K562 (cell line): ENCODE results near the gene SLC26A3. TPM values are rescaled to one million over a fixed set of nuclear protein-coding genes. Genes with fewer than 3 reads are reported as not detected.

Experiments used
- ATAC-seq: fragments of 200-7000 bp; cut with Tn5 transposase; 3 replicates; pipeline ENCODE4 v1.9.1; 2020; ENCODE audit warnings: moderate library complexity
- BruUV-seq: library from RNA; stranded (reverse); fragments of 400-500 nt; replicated peaks from 2 replicates; lab custom pipeline; 2021; lab: Mats Ljungman, UMichigan
- CTCF ChIA-PET: fragments of 300-600 bp; formaldehyde crosslinking; extraction: SDS; loops from one replicate; lab custom pipeline; 2021; ENCODE audit warnings: low intra/inter-chr PET ratio; lab: Yijun Ruan, JAX
- POLR2A ChIA-PET: fragments of 300-600, 350-650 bp; sonication (Branson Sonifier 250); formaldehyde crosslinking; extraction: SDS; loops from one replicate; lab custom pipeline; 2021; ENCODE audit warnings: antibody characterized with exemption, inconsistent platforms; lab: Yijun Ruan, JAX
- DNase-seq, 4 experiments: peaks; one replicate each; pipeline versions ENCODE4 v3.0.0 to v3.0.0-alpha.2; 2011 to 2018; ENCODE audit warnings: low spot score in 3 of 4, mixed read lengths in 3 of 4; ENCODE audit errors: extremely low read depth in 1 of 4
- FAIRE-seq: peaks from 2 replicates; lab custom pipeline; 2011; peaks lifted over from hg19 to GRCh38; lab: Jason Lieb, UNC
- H2AFZ ChIP-seq: 2 replicates; pipeline ENCODE4 v1.6.0; 2011; ENCODE audit warnings: low read depth, low read length, control low read depth, inconsistent platforms
- H3K27ac ChIP-seq: fragments of 200-600 bp; 3 replicates; pipeline ENCODE4 v1.8.0; 2011; ENCODE audit warnings: low read depth, mild to moderate bottlenecking, control low read depth, inconsistent platforms, low read length, moderate library complexity, mixed read lengths; ENCODE audit errors: extremely low read depth
- H3K27me3 ChIP-seq, 2 experiments: fragments of 300-600 bp in 1 of 2; 2 replicates in 1 of 2; 3 replicates in 1 of 2; pipeline versions ENCODE4 v1.6.0 to v1.8.0; 2011; ENCODE audit warnings: inconsistent platforms in 2 of 2, low read length in 2 of 2, mild to moderate bottlenecking in 1 of 2, mixed read lengths in 1 of 2, moderate library complexity in 1 of 2; ENCODE audit not compliant: control insufficient read depth in 2 of 2, insufficient read depth in 2 of 2
- H3K36me3 ChIP-seq: fragments of 300-600 bp; 3 replicates; pipeline ENCODE4 v1.8.0; 2011; ENCODE audit warnings: mild to moderate bottlenecking, low read length, inconsistent platforms; ENCODE audit not compliant: control insufficient read depth, insufficient read depth
- H3K4me1 ChIP-seq, 2 experiments: fragments of 200-600 bp in 1 of 2; replicated peaks in 1 of 2; 2 replicates in 1 of 2; 3 replicates in 1 of 2; pipeline versions ENCODE4 v1.5.1 to v1.8.0; 2011; ENCODE audit warnings: inconsistent platforms in 2 of 2, low read length in 2 of 2, mild to moderate bottlenecking in 1 of 2, mixed read lengths in 1 of 2, moderate library complexity in 1 of 2; ENCODE audit not compliant: control insufficient read depth in 2 of 2, insufficient read depth in 2 of 2
- H3K4me2 ChIP-seq: 2 replicates; pipeline ENCODE4 v1.6.1; 2011; ENCODE audit warnings: low read length, control low read depth, inconsistent platforms, mixed read lengths; ENCODE audit not compliant: insufficient read depth
- H3K4me3 ChIP-seq: fragments of 200-600 bp; sonication (generic), shearing (Covaris generic); 2 replicates; pipeline ENCODE4 v1.5.1; 2016; ENCODE audit warnings: control low read depth, inconsistent platforms
- H3K79me2 ChIP-seq: fragments of 200-600 bp; 3 replicates; pipeline ENCODE4 v1.8.0; 2011; ENCODE audit warnings: low read length, inconsistent platforms; ENCODE audit not compliant: control insufficient read depth, insufficient read depth
- H3K9ac ChIP-seq, 2 experiments: 2 replicates each; pipeline versions ENCODE4 v1.6.0 to v1.6.1; 2011; ENCODE audit warnings: low read depth in 2 of 2, low read length in 2 of 2, control low read depth in 1 of 2, inconsistent platforms in 1 of 2, mild to moderate bottlenecking in 1 of 2, mixed read lengths in 1 of 2; ENCODE audit not compliant: insufficient read depth in 1 of 2
- H3K9me1 ChIP-seq: one replicate; pipeline ENCODE4 v1.6.0; 2011; ENCODE audit warnings: inconsistent platforms, mild to moderate bottlenecking, low read length, moderate library complexity; ENCODE audit not compliant: control insufficient read depth, insufficient read depth
- H3K9me3 ChIP-seq: replicated peaks from 2 replicates; pipeline ENCODE4 v1.5.1; 2011; ENCODE audit warnings: low read depth, low read length, inconsistent platforms; ENCODE audit not compliant: control insufficient read depth, insufficient read depth
- H4K20me1 ChIP-seq: replicated peaks from 2 replicates; pipeline ENCODE4 v1.6.1; 2011; ENCODE audit warnings: low read length, inconsistent platforms, mixed read lengths; ENCODE audit not compliant: control insufficient read depth, insufficient read depth
- C11orf30 ChIP-seq: fragments of 450-650 bp; IDR thresholded peaks from 2 replicates; pipeline ENCODE4 v1.6.1; 2016; ENCODE audit warnings: low read depth, mild to moderate bottlenecking
- CCNT2 ChIP-seq: IDR thresholded peaks from 2 replicates; pipeline ENCODE4 v1.6.1; 2011; ENCODE audit warnings: borderline replicate concordance, low read depth, mild to moderate bottlenecking, moderate library complexity, mixed read lengths, low read length; ENCODE audit not compliant: insufficient read length; ENCODE audit errors: extremely low read depth
- KDM1A ChIP-seq, 2 experiments: fragments of 450-650 bp; IDR thresholded peaks; 2 replicates each; pipeline ENCODE4 v1.6.1; 2016; ENCODE audit warnings: mild to moderate bottlenecking in 2 of 2
- MAFG ChIP-seq: fragments of 450-650 bp; conservative IDR thresholded peaks from 2 replicates; pipeline ENCODE4 v1.6.1; 2016; ENCODE audit warnings: missing genetic modification characterization, missing compliant biosample characterization
- SMC3 ChIP-seq: conservative IDR thresholded peaks from 2 replicates; pipeline ENCODE4 v1.6.1; 2011; ENCODE audit warnings: low read depth, low read length, improper control_type of control experiment; ENCODE audit not compliant: insufficient read depth
- ZNF316 ChIP-seq: fragments of 450-650 bp; IDR thresholded peaks from 2 replicates; pipeline ENCODE4 v1.6.1; 2016
- WGBS: fragments of 100-300 bp; shearing (Covaris generic); methylation state at CpG from one replicate; pipeline ENCODE4 v1.1.6; 2016; ENCODE audit warnings: low coverage, mixed read lengths; ENCODE audit not compliant: insufficient coverage; ENCODE audit errors: missing lambda C conversion rate; 5-methylcytosine and 5-hydroxymethylcytosine counted together
- in situ Hi-C: fragments of 300-500 bp; cut with MboI; formaldehyde crosslinking; loops from 4 replicates; pipeline ENCODE4 v1.15.0; 2018; ENCODE audit warnings: inconsistent platforms, mixed read lengths
- intact Hi-C: fragments of 100-400 bp; cut with micrococcal nuclease; formaldehyde crosslinking; loops from 2 replicates; pipeline ENCODE4 v1.14.2; 2022
- polyA plus RNA-seq, 8 experiments: library from polyadenylated mRNA; depleted of rRNA in 4 of 8; stranded (reverse) in 5 of 8; unstranded in 3 of 8; fragments of >200 nt; fragmentation: Nextera tagmentation in 2 of 8; fragmentation: Illumina TruSeq in 1 of 8; extraction: Ambion mirVana in 2 of 8; extraction: Trizol in 1 of 8; gene quantifications; 2 replicates each; pipeline versions ENCODE4 v1.2.1 to v1.2.3, GENCODE V29; 2011 to 2014; ENCODE audit warnings: inconsistent platforms in 1 of 8, missing spikeins in 1 of 8
- total RNA-seq, 7 experiments: library from RNA; depleted of rRNA in 6 of 7; stranded (reverse); fragments of >200 nt in 6 of 7; fragmentation: Illumina TruSeq in 2 of 7; extraction: Trizol in 2 of 7; gene quantifications; 2 replicates each; pipeline versions ENCODE4 v1.2.1 to v1.2.3, GENCODE V29; 2011 to 2021; ENCODE audit warnings: low replicate concordance in 1 of 7
- TF ChIP-seq, protein P1 (sequence below), 2 experiments: IDR thresholded peaks; 2 replicates each; pipeline ENCODE4 v1.6.1; 2012; ENCODE audit warnings: improper control_type of control experiment in 2 of 2, low read depth in 2 of 2, low read length in 2 of 2, borderline replicate concordance in 1 of 2
- TF ChIP-seq, protein P2 (sequence below): fragments of 250-450 bp; sonication (Bioruptor Pico); IDR thresholded peaks from 2 replicates; pipeline ENCODE4 v1.6.1; 2021; ENCODE audit warnings: mild to moderate bottlenecking

SLC26A3 gene
- total and polyA plus RNA-seq, 9 of the 15 experiments (the other 6 are each of a cell fraction or from before 2014, with no cell fraction given): 0.86 TPM; not detected in 8

DNA sequence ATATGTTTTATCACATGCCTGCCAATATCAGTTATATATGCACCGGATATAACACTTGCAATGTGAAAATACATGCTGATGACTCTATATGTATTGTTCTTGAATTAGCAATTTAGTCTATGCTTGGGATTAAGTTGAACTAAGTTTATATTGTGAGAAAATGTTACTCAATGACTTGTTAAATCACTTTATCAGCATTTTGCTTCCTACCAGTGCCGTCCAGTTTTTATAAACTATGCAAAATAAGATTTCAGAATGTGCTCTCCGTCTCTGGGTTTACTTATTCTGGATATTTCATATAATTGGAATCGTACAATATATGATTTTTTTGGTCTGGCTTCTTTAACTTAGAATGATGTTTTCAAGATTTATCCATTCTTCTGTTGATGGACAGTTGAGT lies 25.5 kb upstream of the SLC26A3 start:
- ChIA-PET POLR2A (no interaction called here), CTCF (no interaction called here)
- H4K20me1 ChIP-seq: no peaks in the 10 kb centered on the region
- H3K27ac ChIP-seq: no peak overlapping the region
- H2AFZ ChIP-seq: no peak overlapping the region
- no peak overlapping the region for H3K9ac ChIP-seq
- no peak overlapping the region for H3K4me2 ChIP-seq
- no TSS peak for BruUV-seq
- H3K79me2 ChIP-seq: no peaks in the 10 kb centered on the region
- ATAC-seq: no peak
- in situ Hi-C loops: no loop called here
- H3K27me3 ChIP-seq: no peaks in the 10 kb centered on the region
- WGBS: 23% methylated on average over 4 of the region's 4 CpGs
- H3K9me3 ChIP-seq: peaks cover 4% of the 10 kb centered on the region
- no peaks in the 10 kb centered on the region for H3K36me3 ChIP-seq
- H3K9me1 ChIP-seq: no peaks in the 10 kb centered on the region
- H3K4me3 ChIP-seq: no peak overlapping the region
- FAIRE-seq: no peak
- DNase-seq: no peak
- TF ChIP-seq KDM1A (IDR thresholded peaks at IDR 0.05) (no peak), CCNT2 (no peak), MAFG (tag) (peak; percentile 43; the same call in 1 of the 2 replicates), ZNF316 (peak; percentile 65), C11orf30 (peak; percentile 55), SMC3 (no peak)
- TF ChIP-seq, protein P1, sequence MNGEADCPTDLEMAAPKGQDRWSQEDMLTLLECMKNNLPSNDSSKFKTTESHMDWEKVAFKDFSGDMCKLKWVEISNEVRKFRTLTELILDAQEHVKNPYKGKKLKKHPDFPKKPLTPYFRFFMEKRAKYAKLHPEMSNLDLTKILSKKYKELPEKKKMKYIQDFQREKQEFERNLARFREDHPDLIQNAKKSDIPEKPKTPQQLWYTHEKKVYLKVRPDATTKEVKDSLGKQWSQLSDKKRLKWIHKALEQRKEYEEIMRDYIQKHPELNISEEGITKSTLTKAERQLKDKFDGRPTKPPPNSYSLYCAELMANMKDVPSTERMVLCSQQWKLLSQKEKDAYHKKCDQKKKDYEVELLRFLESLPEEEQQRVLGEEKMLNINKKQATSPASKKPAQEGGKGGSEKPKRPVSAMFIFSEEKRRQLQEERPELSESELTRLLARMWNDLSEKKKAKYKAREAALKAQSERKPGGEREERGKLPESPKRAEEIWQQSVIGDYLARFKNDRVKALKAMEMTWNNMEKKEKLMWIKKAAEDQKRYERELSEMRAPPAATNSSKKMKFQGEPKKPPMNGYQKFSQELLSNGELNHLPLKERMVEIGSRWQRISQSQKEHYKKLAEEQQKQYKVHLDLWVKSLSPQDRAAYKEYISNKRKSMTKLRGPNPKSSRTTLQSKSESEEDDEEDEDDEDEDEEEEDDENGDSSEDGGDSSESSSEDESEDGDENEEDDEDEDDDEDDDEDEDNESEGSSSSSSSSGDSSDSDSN (IDR thresholded peaks at IDR 0.05; ENCODE audit: borderline replicate concordance in 1 of 2, low read depth in 2 of 2, low read length in 2 of 2): no peak
- TF ChIP-seq, protein P2, sequence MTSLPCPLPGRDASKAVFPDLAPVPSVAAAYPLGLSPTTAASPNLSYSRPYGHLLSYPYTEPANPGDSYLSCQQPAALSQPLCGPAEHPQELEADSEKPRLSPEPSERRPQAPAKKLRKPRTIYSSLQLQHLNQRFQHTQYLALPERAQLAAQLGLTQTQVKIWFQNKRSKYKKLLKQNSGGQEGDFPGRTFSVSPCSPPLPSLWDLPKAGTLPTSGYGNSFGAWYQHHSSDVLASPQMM (CRISPR knock-in tag): no peak
- intact Hi-C loops: no loop called here
- peaks cover 3 to 4% of the 10 kb centered on the region in 2 experiments; a peak in 4 of 5 replicates for H3K4me1 ChIP-seq
